HG03039 (cell line): ENCODE results near the gene MIB2.

Experiments
- ATAC-seq: cut with Tn5 transposase; IDR thresholded peaks from one replicate; pipeline ENCODE4 v1.9.1; 2021; ENCODE audit warnings: mild to moderate bottlenecking, moderate library complexity; ENCODE audit not compliant: unreplicated experiment

The MIB2 gene

DNA sequence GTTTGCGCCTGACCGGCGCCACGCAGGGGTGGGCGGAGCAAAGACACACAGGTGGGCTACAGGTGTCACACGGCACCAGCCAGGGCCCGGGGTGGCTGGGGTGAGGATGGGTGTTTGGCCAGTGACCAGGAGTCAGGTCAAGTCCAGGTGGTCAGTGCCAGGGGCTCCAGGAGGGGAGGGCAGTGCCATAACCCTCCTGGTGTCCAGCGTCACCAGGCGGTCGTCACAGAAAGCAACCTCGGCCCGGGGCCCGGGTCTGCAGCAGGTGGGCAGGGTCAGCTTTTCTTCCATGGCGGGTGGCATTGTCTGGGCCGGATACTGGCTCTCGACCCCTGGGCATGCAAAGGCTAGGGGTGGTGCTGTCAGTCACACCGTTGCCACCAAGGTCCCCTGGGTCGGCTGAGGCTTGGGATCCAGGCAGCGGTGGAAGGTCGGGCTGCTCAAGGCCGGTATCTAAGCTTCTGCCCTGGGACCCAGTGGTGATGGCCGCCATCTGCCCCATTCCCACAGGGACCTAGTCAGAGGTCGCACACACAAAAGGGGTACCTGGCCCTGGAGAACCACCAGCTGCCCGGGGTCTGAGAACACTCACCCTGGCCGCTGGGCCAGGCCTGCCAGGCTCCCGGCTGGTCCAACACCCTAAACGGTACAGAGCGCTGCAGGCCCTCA is 17.1 kb upstream of the MIB2 start:
- no peak for ATAC-seq

DNA sequence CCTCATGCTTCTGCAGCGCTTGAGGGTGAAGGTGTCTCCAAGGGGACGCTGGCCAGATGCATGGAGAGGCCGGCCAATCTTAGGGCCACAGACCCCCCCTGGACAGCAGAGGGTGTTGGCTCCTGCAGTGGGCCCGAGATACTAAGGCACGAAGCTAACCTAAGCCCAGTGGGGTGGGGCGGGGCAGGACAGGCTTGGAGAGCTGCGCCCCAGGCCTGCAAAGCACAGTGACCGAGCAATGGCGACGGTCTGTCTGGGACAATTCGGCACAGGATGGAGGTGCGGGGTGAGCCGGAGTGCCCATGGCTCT is 16.6 kb upstream of the MIB2 start:
- ATAC-seq = no peak

DNA sequence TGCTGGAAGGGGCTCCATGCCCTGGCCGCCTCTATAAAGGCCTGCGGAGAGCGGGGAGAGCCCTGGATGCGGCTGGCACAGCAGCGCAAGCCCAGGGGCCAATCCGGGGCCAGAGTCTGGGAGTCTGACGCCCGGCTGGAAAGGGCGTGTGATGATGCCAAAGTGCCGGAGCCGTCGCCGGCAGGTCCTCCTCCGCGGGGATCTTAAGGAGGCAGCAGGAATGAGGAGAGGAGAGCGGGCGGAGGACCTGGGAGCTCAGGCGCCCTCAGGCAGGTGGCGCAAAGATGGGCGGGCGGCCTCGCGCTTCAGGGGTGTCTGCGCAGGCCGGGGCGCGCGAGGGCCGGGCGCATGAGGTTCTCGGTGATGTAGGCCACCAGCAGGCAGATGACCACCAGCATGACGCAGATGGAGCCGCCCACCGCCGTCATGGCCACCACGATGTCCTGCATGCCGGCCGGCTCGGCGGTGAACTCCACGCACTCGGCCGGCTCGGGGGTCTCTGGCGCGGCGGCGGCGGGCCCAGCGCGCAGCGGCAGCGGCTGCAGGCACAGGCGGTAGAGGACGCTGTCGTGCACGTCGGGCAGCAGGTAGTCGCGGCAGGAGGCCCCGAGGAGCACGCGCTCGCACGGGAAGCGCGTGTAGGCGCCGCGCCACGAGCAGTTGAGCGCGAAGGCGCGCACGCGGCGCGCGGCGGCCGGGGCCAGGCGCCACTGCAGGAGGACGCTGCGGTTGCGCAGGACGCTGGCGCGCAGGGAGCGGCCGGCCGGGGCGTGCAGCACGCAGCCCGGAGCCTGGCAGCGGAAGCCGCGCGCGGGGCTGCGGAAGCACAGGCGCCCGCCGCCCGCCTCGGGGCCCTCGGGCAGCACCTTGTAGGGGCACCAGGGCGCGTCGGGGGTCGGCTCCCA is 16.0 kb upstream of the MIB2 start:
- no peak for ATAC-seq

DNA sequence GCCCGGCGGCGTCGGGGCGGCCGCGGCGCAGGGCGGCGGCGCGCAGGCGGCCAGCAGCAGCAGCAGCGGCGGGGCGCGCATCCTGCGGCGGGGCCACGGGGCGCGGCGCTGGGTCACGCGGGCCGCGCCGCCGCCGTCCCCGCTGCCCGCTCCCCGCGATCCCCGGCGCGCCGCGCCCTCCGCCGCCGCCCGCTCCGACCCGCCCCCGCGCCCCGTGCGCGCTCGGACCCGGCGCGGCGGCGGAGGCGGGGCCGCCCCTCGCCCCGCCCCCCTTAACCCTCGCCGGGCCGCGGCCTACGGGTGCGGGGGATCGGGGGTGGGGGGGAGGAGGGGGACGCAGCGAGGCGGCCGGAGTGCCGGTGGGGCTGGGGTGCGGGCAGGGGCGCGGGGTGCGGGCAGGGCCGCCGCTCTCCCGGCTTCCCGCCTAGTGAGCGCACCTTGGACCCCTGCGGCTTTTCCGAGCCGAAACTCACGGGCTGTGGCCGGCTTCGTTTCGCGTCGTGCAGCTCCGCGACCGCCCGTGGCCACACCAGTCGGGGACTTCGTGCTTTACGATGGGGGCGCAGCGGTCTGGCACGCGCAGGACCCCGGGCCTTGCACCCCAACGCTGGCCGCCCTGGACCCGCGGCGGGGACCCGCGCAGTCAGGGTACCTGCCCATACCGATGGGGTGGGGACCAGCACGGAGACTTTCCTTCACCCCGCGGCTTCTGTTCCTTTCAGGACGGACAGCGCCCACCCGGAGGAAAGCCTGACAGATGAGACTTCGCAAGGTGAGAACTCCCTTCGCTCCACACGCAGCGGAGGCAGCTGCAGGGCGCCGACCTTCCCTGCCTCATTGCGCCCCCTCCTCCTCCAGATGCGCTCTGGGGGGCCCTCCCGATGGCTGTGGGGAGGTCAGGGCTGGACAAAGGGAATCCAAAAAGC is 15.1 kb upstream of the MIB2 start, which contains the start of gene FNDC10:
FNDC10 (minus strand) TSS at position 201 of the 926 bp plus-strand sequence; CDS start at position 81, 120 bp downstream.
- no peak for ATAC-seq

DNA sequence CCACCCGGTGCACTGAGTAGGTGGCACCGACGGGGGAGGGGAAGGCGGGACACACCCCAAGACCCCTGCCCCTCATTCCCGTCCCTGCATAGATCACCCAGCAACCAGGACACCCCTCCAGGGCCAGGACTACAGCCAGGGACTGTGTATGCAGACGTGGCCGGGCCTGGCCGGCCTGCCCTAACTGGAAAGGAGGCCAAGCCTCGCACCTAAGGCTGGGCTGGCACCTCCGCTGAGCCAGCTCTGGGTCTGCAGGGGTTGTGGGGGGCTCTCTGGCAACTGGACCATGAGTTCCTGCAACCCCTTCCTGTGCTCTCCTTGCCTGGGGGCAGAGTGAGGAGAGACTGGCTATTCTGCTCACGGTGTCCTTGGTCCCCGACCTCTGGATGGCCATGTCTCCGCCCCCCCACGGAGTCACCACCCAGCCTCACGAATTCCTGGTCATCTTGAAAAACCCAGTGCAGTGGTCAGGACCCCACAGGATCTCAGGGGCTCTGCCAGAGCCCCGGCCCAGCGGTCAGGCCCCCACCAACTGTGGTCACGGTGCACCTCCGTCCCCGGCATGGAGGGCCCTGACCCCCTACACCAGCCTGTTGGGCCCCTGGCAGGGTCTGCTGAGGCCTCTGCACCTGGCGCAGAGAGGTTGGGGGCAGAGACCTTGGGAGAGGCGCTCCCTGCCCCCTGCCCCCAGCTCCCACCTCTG is 14.3 kb upstream of the MIB2 start:
- no peak for ATAC-seq

DNA sequence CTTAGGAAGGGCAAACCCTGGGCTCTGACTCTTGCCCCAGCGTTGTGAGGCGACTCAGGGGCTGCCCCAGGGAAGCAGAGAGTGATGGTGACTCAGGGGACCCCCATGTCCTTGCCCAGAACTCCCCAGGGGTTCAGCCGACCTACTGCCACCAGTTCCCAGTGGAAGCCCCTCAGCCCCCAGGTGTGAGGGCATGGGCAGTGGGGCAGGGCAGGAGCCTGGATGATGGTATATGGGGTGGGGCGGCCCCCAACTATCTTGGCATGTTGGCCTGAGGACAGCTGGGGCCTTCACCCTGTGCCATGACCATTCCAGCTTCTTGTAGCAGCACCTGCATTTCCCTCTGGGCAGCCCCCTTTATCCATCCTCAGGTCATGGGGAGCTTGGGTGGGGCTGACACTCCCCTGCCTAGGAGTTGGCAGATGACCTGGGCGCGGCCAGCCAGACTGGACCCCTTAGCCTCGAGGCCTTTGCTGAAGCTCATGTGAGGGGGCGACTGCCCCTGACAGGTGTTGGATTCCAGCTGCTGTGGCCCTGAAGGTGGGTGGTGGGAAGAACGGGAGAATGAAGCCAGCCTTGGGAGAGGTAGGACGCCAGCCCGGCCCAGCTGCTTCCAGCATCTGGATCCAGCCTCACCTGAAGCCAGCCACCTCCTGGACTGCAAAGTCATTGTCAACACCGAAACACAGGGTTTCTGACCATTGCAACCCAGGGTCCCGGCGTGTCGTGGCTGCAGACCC is 13.6 kb upstream of the MIB2 start:
- no peak for ATAC-seq

DNA sequence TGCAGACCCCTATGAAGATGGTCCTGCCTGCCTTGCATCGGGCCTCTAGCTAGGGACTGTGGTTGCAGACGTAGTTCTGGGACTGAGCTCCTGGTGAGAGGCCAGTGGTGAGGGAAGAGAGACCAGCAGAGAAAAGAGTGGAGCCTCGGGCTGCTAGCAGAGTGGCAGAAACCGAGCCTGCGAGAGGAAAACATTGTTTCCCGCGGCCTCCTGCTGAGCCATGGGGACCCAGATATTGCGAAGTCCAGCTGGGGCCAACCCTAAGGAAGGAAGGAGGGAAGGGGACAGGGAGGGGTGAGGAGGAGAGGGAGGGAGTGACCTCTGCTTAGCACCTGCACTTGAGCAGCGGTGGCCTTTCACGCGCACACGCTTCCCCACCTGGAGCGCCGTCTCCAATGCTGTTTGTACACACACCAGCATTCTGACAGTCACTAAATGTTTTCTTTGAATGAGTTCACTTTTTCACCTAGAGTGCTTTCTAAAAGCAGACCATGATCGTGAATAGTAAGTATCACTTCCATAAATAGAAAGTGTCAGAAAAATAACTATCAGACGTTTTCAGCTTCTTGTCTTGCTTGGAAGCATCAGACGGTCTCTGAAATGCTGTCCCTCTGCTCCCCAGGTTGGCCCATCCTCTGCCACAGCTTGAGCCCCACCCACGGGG is 12.9 kb upstream of the MIB2 start:
- no peak for ATAC-seq

DNA sequence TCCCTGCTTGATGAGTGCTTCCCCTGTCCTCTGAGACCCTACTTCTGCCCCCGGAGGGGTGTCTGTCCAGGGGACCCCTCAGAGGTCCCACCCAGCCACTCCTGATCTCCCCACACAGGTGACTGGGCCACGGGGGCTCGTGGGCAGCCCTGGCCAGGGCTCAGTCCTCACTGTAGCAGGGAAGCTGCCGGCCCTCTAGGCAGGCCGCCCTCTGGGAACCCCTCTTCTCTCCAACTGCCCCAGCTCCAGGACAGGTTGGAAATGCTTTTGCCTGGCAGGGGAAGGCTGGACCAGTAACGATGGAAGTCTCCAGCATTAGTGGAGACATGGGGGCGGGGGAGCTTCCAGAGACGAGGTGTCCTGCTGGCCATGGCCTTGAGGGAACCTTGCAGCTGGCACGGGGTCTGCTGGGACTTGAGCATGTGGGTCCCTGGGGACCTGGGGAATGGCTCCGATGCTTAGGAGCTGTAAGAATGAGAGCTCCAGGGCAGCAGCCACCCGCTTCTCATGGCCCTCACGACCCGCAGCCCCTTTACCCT is 12.3 kb upstream of the MIB2 start:
- no peak for ATAC-seq

DNA sequence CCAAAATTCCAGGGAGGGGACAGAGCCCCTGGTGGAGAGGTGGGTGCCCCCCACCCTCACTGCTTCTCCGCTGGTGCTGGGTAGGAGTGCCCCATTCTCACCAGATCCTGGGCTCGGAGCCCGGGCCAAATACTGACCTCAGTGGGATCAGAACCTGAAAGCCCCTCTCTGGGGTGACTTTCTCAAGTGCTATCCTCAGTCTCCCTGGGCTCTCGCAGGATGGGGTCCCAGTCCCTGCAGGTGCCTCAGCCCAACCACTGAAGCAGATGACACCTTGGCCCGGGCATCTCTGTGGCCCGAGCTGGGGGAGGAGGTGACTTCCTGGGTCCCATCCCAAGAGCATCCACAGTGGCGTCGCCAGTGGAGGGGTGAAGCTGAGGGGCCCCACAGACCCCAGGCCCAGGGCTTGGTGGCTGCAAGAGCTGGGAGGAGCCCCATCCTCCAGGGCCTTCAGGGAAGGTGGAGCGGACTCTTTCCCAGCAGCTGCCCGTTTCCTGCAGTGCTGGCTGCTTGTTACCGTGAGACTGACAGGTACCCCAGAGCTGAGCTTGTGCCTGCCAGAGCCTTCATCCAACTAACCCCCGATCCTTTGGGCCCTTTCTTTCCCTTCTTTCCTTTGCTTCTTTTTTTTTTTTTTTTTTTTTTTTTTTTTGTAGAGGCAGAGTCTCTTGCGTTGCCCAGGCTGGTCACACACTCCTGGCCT is 11.5 kb upstream of the MIB2 start:
- no peak for ATAC-seq

DNA sequence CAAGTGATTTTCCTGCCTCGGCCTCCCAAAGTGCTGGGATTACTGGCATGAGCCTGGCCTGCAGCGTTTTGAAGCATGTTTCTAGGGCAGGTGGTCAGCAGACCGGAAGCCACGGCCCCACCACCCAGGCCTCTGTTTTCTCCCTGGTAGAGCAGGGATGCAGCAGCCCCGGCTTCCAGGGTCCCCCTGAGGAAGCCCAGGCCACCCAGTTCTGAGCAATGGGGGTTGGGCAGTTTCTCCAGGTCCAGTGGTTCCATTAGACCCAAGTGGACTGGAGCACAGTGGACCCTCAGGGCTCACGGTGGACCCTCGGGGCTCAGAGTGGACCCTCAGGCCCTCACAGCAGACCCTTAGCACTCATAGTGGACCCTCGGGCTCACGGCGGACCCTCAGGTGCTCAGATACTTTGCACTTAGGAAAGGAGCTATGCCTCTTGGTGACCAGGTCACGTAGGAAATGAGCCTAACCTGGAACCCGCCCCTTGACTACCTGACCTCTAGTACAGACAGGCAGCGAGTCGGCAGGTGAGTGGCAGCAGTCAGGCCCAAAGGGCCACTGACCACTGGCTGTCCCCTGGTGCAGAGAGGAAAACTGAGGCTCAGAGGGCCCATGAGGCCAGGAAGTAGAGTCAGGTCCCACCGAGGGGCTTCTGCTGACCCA is 10.8 kb upstream of the MIB2 start:
- no peak for ATAC-seq

DNA sequence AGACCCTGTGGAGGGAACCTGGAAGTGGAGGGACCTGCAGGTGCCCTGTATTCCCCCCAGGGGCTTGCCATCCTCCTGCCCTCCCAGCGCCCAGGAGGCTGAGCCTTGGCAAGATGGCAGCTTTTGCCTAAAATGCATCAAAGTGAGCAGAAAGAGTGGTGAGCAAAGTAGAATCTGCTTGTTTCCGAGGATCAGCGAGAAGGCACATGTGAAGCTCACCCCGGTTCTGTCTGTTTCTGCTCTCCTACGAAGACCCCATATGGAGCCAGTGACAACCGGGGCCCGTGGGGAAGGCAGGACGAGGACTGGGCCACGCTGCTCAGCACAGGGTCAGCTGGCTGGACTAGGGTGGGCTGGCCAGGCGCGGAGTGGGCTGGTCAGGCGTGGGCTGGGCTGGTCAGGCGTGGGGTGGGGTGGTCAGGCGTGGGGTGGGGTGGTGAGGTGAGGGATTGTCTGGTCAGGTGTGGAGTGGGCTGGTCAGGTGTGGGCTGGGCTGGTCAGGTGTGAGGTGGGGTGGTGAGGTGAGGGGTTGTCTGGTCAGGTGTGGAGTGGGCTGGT is 10.2 kb upstream of the MIB2 start:
- no peak for ATAC-seq

DNA sequence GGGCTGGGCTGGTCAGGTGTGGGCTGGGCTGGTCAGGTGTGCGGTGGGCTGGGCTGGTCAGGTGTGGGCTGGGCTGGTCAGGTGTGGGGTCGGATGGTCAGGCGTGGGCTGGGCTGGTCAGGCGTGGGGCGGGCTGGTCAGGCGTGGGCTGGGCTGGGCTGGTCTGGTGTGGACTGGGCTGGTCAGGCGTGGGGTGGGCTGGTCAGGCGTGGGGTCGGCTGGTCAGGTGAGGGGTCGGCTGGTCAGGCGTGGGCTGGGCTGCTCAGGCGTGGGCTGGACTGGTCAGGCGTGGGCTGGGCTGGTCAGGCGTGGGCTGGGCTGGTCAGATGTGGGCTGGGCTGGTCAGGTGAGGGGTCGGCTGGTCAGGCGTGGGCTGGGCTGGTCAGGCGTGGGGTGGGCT is 9.6 kb upstream of the MIB2 start:
- no peak for ATAC-seq

DNA sequence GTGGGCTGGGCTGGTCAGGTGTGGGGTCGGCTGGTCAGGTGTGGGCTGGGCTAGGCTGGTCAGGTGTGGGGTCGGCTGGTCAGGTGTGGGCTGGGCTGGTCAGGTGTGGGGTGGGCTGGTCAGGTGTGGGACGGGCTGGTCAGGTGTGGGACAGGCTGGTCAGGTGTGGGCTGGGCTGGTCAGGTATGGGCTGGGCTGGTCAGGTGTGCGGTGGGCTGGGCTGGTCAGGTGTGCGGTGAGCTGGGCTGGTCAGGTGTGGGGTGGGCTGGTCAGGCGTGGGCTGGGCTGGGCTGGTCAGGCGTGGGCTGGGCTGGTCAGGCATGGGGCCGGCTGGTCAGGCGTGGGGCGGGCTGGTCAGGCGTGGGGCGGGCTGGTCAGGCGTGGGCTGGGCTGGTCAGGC is 9.1 kb upstream of the MIB2 start:
- no peak for ATAC-seq

DNA sequence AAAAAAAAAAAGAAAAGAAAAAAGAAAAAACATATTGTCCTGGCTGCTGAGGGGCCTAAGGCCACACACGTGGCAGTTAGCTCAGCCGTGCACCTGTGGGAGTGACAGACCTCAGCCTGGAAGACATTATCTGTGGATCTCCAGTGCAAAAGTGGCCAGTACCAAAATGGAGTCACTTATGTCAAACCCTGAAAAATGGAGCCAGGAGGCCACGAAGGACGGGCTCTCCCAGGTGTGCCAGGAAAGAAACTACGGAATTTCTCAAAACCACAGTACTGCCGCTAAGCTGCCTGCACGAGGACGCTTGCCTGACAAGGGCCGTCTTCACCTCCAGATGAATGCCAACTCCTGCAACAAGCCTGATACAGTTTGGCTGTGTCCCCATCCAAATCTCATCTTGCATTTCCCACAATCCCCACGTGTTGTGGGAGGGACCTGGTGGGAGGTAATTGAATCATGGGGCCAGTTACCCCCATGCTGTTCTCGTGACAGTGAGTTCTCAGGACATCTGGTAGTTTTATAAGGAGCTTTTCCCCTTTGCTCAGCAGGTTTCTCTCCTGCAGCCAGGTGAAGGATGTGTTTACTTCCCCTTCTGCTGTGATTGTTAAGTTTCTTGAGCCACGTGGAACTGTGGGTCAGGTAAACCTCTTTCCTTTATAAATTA is 5.3 kb upstream of the MIB2 start:
- ATAC-seq = no peak

DNA sequence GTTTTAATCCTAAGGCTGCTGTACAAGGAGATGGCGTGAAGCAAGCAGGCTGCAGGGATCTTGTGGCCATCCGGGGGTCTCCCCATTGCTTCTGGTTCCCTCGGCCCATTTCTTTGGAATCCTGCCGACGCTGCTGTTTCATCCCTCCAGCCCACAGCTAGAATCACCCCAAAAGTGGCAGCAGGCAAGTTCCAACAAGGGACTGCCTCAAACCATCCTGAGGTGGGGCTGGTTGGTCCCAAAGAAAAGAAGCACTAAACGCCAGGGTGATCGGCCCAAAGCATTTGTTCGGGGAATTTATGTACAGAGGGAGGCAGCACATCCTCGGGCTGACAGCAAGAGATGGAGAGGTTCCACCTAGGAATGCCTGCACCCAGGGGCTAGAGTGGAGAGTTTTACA is 4.5 kb upstream of the MIB2 start:
- ATAC-seq = no peak

DNA sequence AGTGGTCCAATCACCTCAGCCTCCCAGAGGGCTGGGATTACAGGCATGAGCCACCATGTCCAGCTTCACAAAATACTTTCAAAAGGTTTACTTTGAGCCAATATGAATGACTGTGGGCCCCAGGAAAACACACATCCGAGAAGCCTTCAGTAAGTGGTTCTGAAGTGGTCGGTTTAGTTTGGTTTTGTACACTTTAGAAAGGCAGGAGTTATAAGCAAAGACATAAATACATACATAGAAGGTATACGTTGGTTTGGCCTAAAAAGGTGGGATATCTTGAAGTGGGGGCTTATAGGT is 3.2 kb upstream of the MIB2 start:
- ATAC-seq = no peak

DNA sequence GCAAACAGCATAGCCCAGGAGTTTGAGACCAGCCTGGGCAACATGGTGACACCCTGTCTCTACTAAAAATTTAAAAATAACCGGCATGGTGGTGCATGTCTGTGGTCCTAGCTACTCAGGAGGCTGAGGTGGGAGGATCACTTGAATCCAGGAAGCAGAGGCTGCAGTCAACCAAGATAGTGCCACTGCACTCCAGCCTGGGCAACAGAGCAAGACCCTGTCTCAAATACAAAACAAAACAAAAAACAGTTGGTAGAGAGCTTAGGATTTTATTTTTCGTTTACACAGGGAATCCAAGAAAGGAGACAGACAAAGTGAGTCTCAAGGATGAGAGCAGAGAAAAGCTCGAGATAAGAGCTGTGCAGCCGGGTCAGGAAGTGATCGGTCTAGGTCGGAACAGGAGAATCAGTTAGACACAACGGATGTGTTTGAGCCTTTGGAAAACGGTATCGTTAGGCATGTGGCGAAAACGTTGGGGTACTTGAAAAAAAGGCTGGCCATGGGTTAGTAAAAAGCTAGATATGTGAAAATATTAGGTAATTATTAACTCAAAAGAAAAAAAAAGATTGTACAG is 1.7 kb upstream of the MIB2 start:
- no peak for ATAC-seq
